HepG2 (cell line): ENCODE data around the gene SEBOX. TPM values are rescaled to one million over a fixed set of nuclear protein-coding genes. Genes with fewer than 3 reads are reported as not detected.

ENCODE experiments used
- CBFB ChIP-seq: sonication (generic); formaldehyde crosslinking; IDR thresholded peaks from 2 replicates; pipeline ENCODE4 v1.4.0; 2020; ENCODE audit warnings: missing genetic modification reagents
- CTCF ChIP-seq: sonication (generic); formaldehyde crosslinking; IDR thresholded peaks from 2 replicates; pipeline ENCODE4 v1.5.0; 2020; ENCODE audit warnings: mild to moderate bottlenecking, missing genetic modification reagents, moderate library complexity
- DZIP1 ChIP-seq: sonication (generic); formaldehyde crosslinking; IDR thresholded peaks from 2 replicates; pipeline ENCODE4 v1.5.0; 2020; ENCODE audit warnings: mild to moderate bottlenecking, missing genetic modification reagents
- E2F1 ChIP-seq: sonication (generic); formaldehyde crosslinking; IDR thresholded peaks from 2 replicates; pipeline ENCODE4 v1.5.0; 2020; ENCODE audit warnings: missing genetic modification reagents
- IRF2 ChIP-seq: IDR thresholded peaks from 2 replicates; pipeline ENCODE4 v1.6.1; 2018; ENCODE audit warnings: missing genetic modification reagents, missing compliant biosample characterization
- KLF15 ChIP-seq: sonication (generic); formaldehyde crosslinking; IDR thresholded peaks from 2 replicates; pipeline ENCODE4 v1.8.1; 2023; ENCODE audit warnings: borderline replicate concordance, mild to moderate bottlenecking, inconsistent platforms, missing genetic modification reagents, mixed read lengths
- MAFF ChIP-seq: IDR thresholded peaks from 2 replicates; pipeline ENCODE4 v1.6.1; 2011; ENCODE audit warnings: low read depth, low read length, improper control_type of control experiment
- MNT ChIP-seq: fragments of 450-650 bp; IDR thresholded peaks from 2 replicates; pipeline ENCODE4 v1.6.1; 2016
- PITX1 ChIP-seq: sonication (generic); formaldehyde crosslinking; IDR thresholded peaks from 2 replicates; pipeline ENCODE4 v1.5.1; 2020; ENCODE audit warnings: mild to moderate bottlenecking, missing genetic modification reagents
- RXRA ChIP-seq: sonication (generic); formaldehyde crosslinking; IDR thresholded peaks from 2 replicates; pipeline ENCODE4 v1.5.1; 2020; ENCODE audit warnings: missing genetic modification reagents
- RXRB ChIP-seq: IDR thresholded peaks from 2 replicates; pipeline ENCODE4 v1.6.1; 2016; ENCODE audit warnings: borderline replicate concordance, missing genetic modification reagents, missing compliant biosample characterization
- TBX3 ChIP-seq: fragments of 450-650 bp; IDR thresholded peaks from 2 replicates; pipeline ENCODE4 v1.6.1; 2017; ENCODE audit warnings: antibody characterized with exemption, mild to moderate bottlenecking, inconsistent platforms, borderline replicate concordance
- ZC3H4 ChIP-seq: sonication (generic); formaldehyde crosslinking; IDR thresholded peaks from 2 replicates; pipeline ENCODE4 v1.4.0; 2020; ENCODE audit warnings: missing genetic modification reagents, borderline replicate concordance
- ZFP37 ChIP-seq: sonication (generic); formaldehyde crosslinking; IDR thresholded peaks from 2 replicates; pipeline ENCODE4 v1.4.0; 2020; ENCODE audit warnings: missing genetic modification reagents, borderline replicate concordance
- ZMYM2 ChIP-seq: sonication (generic); formaldehyde crosslinking; IDR thresholded peaks from 2 replicates; pipeline ENCODE4 v1.8.0; 2022; ENCODE audit warnings: mild to moderate bottlenecking, missing genetic modification reagents
- ZNF30 ChIP-seq: sonication (generic); formaldehyde crosslinking; IDR thresholded peaks from 2 replicates; pipeline ENCODE4 v1.5.0; 2020; ENCODE audit warnings: mild to moderate bottlenecking, missing genetic modification reagents
- ZNF33A ChIP-seq: sonication (generic); formaldehyde crosslinking; IDR thresholded peaks from 2 replicates; pipeline ENCODE4 v1.5.1; 2020; ENCODE audit warnings: missing genetic modification reagents, mild to moderate bottlenecking, moderate library complexity, borderline replicate concordance
- ZNF354B ChIP-seq: sonication (generic); formaldehyde crosslinking; IDR thresholded peaks from 2 replicates; pipeline ENCODE4 v1.8.0; 2022; ENCODE audit warnings: mild to moderate bottlenecking, missing genetic modification reagents
- ZNF468 ChIP-seq: sonication (generic); formaldehyde crosslinking; IDR thresholded peaks from 2 replicates; pipeline ENCODE4 v1.8.0; 2022; ENCODE audit warnings: mild to moderate bottlenecking, moderate library complexity, missing genetic modification reagents
- ZNF777 ChIP-seq: sonication (generic); formaldehyde crosslinking; IDR thresholded peaks from 2 replicates; pipeline ENCODE4 v1.4.0; 2020; ENCODE audit warnings: missing genetic modification reagents
- polyA plus RNA-seq, 8 experiments: library from polyadenylated mRNA; depleted of rRNA in 3 of 8; stranded (reverse) in 7 of 8; unstranded in 1 of 8; fragments of >200 nt; fragmentation: Illumina TruSeq in 4 of 8; extraction: Trizol in 4 of 8; gene quantifications; 2 replicates each; pipeline versions ENCODE4 v1.2.1 to v1.2.3, GENCODE V29; 2011 to 2016; ENCODE audit warnings: low read depth in 4 of 8, missing spikeins in 1 of 8, mixed read lengths in 1 of 8; ENCODE audit not compliant: insufficient read depth in 1 of 8
- total RNA-seq, 5 experiments: library from RNA; depleted of rRNA; stranded (reverse); fragments of >200 nt; fragmentation: Illumina TruSeq; extraction: Trizol; gene quantifications; 2 replicates each; pipeline ENCODE4 v1.2.3, GENCODE V29; 2016; ENCODE audit warnings: low read depth in 1 of 5

SEBOX gene
- total and polyA plus RNA-seq, 2 of the 13 experiments (the other 11 are each of a cell fraction or from before 2014, with no cell fraction given) = not detected

- TF ChIP-seq CTCF (CRISPR knock-in tag) (peak; percentile 51), ZC3H4 (no peak), DZIP1 (CRISPR knock-in tag) (peak; percentile 75; the same call in 1 of the 2 replicates), E2F1 (CRISPR knock-in tag) (peak; percentile 92), KLF15 (CRISPR knock-in tag) (peak; percentile 94), ZMYM2 (peak; percentile 67; the same call in 1 of the 2 replicates), ZNF777 (CRISPR knock-in tag) (peak; percentile 61), MAFF (no peak), TBX3 (no peak), MNT (peak; percentile 63), ZNF30 (CRISPR knock-in tag) (peak; percentile 95), ZFP37 (CRISPR knock-in tag) (no peak), IRF2 (CRISPR knock-in tag) (peak; percentile 18; the same call in 1 of the 2 replicates), PITX1 (CRISPR knock-in tag) (no peak; the same call in 1 of the 2 replicates), RXRA (no peak; the same call in 1 of the 2 replicates), ZNF468 (peak; percentile 94), ZNF354B (CRISPR knock-in tag) (peak; percentile 82), ZNF33A (CRISPR knock-in tag) (no peak), CBFB (CRISPR knock-in tag) (0 out of 2 replicates have a peak, but pooled peaks have one; percentile 29), RXRB (CRISPR knock-in tag) (0 out of 2 replicates have a peak, but pooled peaks have one; percentile 9)
Measured at GRCh38 chr17:28318759-28319597, 46.0 kb downstream of the SEBOX start, which contains the start of gene TMEM97 (continued).
